HCEC 1CT (cell line): ENCODE results near the gene GPR107.
A peak's percentile ranks its signal among the peaks of the same experiment; 100 is the strongest.

ENCODE experiments used
- DNase-seq: peaks from one replicate; pipeline ENCODE4 v3.0.0-alpha.2; 2017

The GPR107 gene

GRCh38 chr9:130139251-130139650 lies 85.5 kb downstream of the GPR107 start:
- no peak for DNase-seq

DNA sequence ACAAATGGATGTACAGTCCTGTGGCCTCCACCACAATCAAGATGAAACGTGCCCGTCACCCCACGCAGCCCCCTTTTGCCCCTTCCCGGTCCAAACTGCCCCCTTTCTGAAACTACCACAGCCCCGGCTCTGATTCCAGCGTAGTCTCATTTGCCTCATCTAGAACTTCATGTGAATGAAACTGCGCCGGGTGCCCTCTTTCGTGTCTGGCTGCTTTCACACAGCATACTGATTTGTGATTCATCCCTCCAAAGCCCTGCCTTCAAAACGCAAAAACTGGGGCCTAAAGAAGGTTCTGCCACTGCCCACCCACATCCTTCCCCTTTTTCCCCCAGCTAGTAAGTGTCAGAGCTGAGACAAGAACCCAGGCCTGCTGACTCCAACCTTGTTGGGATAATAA lies 87.0 kb downstream of the GPR107 start:
- no peak for DNase-seq

- no peak for DNase-seq
These were observed 88.3 kb downstream of the GPR107 start for GRCh38 chr9:130142056-130142455.

- DNase-seq, result no peak
These were observed 88.9 kb downstream of the GPR107 start for GRCh38 chr9:130142641-130143040.

GRCh38 chr9:130143279-130143893 lies 89.7 kb downstream of the GPR107 start:
- no peak for DNase-seq

DNA sequence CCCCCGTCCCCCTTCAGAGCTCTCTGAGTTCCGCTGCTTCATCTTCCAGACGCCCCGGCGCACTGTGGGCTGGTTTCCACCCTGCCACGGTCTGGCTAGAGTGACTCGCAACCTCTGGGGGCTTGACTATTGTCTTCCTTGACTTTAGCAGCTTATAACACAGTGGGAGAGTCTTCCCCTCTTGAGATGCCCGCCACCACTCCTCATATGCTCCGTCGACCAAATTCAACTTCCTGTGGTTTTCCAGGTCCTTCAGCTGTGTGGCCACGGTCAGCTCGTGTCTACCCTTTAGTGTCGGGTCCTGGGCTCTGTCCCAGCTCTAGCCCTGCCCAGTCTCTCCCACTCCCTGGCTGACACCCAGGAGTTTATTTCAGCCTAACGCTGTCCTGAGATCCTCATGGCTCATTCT lies 90.3 kb downstream of the GPR107 start:
- DNase-seq, result no peak

GRCh38 chr9:130144703-130145102 lies 91.0 kb downstream of the GPR107 start:
- DNase-seq, result no peak

GRCh38 chr9:130145658-130146057 lies 92.0 kb downstream of the GPR107 start:
- DNase-seq, result no peak

- DNase-seq, result no peak
These were observed 93.5 kb downstream of the GPR107 start for GRCh38 chr9:130147198-130147597.

DNA sequence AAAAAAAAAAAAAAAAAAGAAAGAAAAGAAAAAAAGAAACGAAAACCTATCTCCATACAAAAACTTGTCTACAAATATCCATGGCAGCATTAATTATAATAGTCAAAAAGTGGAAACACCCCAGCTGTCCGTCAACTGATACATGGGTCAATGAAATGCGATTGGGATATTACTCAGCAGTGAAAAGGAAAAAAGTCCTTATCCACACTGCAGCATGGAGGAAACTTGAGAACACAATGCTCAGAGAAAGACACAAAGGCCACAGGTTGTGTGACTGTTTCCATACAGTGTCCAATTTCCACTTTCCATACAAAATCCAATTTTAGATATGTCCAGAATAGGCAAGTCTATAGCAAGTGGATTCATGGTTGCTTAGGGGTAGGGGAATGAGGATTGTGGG lies 94.2 kb downstream of the GPR107 start:
- DNase-seq, result no peak

DNA sequence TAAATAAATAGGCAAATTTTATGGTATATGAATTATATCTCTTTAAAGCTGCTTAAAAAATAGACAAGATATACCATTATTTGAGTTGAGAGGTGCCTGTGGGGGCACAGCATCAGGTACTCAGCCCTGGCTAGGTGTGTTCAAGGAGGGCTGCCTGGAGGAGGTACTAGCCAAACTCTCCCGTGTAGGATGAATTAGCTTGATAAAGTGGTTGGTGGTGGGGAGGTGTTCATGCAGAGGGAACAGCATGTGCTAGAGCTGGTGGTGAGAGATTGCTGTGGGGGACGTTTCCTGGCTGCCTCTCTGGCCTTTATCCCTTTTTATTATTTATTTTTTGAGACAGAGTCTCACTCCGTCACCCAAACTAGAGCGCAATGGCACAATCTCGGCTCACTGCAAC lies 95.3 kb downstream of the GPR107 start:
- DNase-seq, result no peak

DNA sequence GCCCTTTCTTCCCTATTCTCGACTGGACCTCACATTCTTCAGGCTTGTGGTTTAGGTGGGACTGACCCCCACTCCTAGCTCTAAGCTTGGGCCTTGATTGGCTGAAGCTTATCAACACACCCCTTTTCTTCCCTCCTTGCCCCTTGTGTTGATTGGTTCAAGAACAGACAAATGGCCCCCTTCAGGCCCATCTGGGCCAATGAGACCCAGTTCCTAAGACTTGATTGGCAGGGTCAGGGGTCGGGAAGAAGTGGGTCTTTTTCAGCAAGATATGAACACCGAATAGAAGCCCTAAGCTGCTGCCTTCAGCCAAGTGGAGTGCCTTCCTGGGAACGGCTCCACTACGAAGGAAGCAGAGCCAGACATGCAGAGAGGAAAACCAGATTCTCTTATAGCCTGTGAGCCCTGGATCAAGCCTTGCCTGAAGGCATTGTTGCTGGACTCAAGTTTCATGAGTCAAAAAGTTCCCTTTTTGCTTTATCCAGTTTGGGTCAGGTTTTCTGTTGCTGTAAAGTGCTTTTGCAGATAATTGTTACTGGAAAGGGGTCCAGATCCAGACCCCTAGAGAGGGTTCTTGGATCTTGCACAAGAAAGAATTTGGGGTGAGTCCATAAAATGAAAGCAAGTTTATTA lies 96.1 kb downstream of the GPR107 start:
- no peak for DNase-seq

GRCh38 chr9:130150779-130151382 lies 97.2 kb downstream of the GPR107 start:
- peak; percentile 52 for DNase-seq

DNA sequence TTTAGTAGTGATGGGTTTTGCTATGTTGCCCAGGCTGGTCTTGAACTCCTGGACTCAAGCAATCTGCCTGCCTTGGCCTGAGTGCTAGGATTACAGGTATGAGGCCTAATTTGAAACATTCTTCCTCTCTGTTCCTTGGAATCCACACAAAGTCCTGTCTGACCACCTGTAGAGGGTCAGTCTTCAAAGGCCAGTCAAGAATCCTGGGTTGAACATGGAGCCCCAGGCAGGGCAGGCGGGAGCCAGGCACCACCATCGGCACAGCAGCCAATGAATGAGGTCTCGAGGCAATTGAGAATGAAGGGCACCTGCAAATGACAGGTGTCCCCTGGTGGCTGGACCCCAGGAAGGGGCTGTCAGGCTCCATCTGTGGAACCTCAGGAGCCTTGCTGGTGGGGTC lies 101.1 kb downstream of the GPR107 start:
- DNase-seq, result no peak

DNA sequence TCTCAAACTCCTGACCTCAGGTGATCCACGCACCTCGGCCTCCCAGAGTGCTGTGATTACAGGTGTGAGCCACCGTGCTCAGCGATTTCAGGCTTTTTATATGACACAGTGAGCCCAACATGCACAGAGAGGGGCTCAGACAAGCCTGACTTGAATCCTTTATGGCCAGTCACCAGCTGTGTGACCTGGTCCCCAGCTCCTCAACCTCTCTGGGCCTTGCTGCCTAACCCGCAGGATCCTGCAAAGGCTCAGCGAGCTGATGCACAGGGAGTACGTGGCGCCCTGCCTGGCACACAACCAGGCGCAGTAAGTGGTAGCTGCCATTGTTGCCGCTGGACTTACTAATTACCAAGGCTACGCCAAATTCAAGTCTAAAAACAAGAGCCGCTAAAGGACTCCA lies 101.9 kb downstream of the GPR107 start:
- no peak for DNase-seq

DNA sequence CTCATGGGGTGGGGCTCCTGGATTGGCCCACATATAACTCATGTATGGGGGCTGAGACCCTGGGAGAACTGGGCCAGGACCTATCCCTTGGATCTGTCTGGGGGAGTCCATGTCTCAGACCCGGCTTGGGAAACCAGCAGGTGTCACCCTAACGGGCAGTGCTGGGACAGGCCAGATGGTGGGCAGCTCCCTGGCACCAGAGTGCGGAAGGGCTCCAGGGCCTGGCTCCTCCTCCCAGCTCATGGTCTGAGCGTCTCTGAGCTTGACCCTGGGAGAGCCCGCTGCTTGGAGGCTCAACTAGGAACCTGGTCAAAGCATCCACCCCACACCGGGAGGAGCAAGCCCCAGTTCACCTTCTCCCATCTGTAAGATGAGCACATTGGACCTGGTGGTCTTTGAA lies 103.0 kb downstream of the GPR107 start:
- DNase-seq, result no peak

DNA sequence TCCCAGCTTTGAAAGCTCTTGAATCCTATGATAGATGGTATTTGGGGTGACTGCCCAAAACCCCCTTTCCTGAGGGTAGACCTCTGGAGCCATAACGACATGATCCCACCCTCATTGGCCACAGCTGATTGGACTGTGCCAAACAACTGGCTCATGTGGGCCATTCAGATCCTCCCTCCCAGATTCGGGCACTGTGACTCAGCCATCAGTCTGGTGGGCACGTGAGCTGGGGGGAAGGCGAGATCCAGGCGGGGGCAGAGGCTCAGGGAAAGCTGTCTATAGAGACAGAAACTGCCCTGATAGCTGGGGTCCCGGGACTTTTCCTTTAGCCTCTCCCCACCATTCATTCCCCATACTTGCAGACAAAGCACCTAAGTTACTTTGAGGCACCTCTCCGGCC lies 103.4 kb downstream of the GPR107 start:
- no peak for DNase-seq

DNA sequence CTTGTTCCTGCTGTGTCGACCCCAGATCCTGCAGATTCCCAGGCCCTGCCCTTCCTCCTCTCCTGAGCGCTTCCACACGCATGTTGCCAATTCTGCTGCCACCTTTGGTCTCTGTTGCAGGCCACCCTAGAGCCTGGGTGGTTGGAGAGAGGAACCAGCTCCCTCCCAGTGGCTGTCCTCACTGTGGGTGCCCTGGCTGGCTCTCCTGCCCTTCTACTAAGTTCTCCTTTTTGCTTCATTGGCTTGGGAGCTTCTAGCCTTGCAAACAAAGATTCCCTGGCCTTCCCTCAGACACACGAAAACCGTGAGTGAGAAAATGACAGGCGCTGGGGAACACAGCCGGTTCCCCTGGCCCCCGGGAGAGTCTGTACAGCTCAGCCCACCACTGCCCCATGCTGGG lies 104.3 kb downstream of the GPR107 start:
- DNase-seq, result no peak

DNA sequence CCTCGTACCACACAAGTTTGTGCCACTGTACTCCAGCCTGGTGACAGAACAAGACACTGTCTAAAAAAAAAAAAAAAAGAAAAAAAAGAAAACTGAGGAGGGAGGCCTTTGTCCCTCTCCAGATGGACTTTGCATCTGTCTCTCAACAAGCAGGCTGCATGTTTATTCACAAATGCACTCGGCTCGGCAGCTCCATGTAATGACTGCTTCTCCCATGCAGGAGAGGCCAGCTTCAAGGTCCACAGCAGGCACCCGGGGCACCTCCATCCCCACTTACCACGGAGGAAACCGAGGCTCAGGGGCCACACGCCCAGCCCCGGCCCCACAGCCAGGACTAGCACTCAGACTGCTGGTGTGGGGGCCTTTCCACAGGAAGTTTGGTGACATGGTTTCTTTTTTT lies 105.4 kb downstream of the GPR107 start:
- DNase-seq, result no peak

DNA sequence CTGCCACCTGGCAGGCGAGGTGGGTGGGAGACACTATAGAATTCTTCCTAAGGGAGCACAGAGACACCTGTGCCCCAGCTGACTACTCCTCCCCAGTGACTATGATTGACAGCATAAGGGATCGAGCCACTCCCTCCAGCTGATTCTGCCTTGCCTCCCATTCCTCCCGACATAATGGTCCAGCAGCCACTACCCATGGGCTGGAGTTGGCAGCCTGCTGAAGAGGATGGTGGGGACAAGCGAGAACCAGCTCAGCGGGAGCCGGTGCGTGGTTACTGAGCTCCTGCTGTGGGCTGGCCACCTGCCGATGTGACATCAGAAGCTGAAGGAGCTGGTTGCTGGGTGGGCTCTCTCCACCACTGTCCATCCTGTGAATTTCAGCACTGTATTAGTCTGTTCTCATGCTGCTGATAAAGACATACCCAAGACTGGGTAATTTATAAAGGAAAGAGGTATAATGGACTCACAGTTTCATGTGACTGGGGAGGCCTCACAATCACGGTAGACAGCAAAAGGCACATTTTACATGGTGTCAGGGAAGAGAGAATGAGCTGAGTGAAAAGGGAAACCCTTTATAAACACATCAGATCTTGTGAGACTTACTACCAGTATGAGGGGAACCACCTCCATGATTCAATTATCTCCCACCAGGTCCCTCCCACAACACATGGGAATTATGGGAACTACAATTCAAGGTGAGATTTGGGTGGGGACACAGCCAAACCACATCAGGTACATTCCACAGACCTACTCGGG lies 106.4 kb downstream of the GPR107 start:
- no peak for DNase-seq

GRCh38 chr9:130160862-130161470 lies 107.3 kb downstream of the GPR107 start:
- DNase-seq, result no peak

GRCh38 chr9:130165579-130165978 lies 111.9 kb downstream of the GPR107 start:
- no peak for DNase-seq

DNA sequence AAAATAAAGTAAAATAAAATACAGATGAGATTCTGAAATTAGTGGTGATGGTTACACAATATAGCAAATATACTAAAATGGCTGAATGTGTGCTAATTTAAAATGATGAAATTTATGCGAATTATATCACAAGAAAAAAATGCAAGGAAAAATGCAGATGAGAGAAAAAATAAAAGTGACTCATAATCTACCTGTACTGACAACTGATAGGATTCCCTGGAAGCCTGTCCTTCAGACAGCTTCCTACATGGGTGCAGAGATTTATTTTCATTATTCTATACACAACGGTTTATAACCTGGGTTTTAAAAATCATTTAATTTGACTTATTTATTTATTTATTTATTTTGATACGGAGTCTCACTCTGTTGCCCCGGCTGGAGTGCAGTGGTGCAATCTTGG lies 112.7 kb downstream of the GPR107 start:
- no peak for DNase-seq

GRCh38 chr9:130167927-130168326 lies 114.2 kb downstream of the GPR107 start:
- no peak for DNase-seq
